GM19467 (cell line): ENCODE data around the gene RPS6KB1.
A peak's percentile ranks its signal among the peaks of the same experiment; 100 is the strongest.
"Not testable (repeated sequence)": the region's sequence is repeated elsewhere in the genome, so short reads cannot be mapped to it uniquely, and the experiment has no call there.

Experiments
- ATAC-seq: cut with Tn5 transposase; IDR thresholded peaks from one replicate; pipeline ENCODE4 v1.9.1; 2021; ENCODE audit warnings: mild to moderate bottlenecking, moderate library complexity; ENCODE audit not compliant: unreplicated experiment

The RPS6KB1 gene

DNA sequence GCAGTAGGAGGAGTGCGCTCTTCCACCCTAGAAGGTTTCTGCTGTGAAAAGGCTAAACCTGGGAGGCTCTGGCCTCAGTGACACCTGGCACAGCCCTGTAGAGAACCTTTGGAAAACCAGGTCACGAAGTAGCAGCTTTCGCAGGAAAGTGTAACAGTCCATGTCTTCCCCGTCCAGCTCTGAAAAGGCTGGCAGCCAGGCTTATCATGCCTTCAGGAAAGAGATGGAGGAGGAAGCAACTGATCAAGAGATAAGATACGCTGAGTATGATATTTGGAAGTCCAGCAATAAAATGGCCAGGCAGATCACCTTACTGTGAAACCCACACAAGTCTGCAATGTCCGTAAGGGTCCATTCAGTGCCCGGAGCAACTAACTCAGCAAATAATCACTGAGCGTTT lies 22.4 kb upstream of the RPS6KB1 start:
- ATAC-seq: no peak

DNA sequence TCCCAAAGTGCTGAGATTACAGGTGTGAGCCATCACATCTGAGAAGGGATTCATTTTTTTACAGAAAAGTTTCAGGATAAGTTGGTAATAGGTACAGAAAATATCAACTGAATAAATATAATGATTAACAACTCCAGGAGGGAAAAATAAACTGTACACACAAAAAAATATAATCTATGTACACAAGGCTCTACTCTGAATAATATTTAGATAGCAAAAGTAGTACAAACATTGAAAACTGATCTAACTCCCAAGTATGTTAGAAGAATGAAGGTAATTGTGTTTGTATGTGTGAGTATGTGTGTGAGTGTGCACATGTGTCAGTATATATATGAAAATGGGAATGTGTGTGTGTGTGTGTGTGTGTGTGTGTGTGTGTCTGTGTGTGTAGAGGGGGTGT lies 20.6 kb upstream of the RPS6KB1 start:
- no peak for ATAC-seq

DNA sequence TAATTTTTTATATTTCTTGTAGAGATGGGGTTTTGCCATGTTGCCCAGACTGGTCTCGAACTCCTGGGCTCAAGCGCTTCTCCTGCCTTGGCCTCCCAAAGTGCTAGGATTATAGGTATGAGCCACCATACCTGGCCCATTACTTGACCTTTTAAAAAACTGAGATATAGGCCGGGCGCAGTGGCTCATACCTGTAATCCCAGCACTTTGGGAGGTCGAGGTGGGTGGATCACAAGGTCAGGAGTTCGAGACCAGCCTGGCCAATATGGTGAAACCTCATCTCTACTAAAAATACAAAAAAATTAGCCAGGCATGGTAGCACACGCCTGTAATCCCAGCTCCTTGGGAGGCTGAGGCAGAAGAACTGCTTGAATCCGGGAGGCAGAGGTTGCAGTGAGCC lies 19.5 kb upstream of the RPS6KB1 start:
- not testable (repeated sequence) for ATAC-seq

GRCh38 chr17:59874376-59874775 lies 18.5 kb upstream of the RPS6KB1 start:
- no peak for ATAC-seq

GRCh38 chr17:59876107-59876506 lies 16.8 kb upstream of the RPS6KB1 start:
- no peak for ATAC-seq

DNA sequence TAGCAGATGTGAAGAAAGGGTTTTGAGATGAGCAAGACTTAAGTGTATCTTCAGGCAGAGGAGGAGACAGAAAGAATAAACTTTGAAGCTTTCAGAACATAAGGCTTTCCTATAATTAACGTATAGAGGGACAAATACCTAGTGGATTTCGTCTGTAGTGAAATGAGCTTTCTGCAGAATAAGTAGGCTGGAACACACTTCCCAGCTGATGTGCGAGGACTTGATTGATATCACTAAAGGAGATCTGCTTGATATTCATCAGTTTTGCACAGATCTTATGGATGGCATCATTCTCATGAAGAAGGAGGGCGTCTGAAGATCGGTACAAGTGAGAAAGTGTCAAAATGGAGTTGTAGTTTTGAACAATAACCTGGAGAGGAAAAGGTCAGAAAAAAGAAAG lies 15.0 kb upstream of the RPS6KB1 start:
- ATAC-seq: no peak

DNA sequence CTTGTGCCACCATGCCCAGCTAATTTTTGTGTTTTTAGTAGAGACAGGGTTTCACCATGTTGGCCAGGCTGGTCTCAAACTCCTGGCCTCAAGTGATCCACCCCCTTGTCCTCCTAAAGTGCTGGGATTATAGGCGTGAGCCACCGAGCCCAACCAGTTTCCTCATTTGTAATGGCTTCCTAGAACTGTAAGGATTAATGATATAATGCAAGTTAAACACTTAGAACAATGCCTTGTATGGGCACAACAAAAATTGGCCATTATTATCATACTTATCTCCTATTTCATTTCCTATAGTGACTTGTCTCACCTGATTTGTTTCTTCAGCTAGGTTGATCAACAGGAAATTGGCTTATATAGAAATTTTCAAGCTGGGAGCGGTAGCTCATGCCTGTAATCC lies 14.3 kb upstream of the RPS6KB1 start:
- no peak for ATAC-seq

GRCh38 chr17:59884861-59885260 lies 8.1 kb upstream of the RPS6KB1 start:
- ATAC-seq: no peak

- no peak for ATAC-seq
Measured at GRCh38 chr17:59888145-59888750, 4.7 kb upstream of the RPS6KB1 start.

DNA sequence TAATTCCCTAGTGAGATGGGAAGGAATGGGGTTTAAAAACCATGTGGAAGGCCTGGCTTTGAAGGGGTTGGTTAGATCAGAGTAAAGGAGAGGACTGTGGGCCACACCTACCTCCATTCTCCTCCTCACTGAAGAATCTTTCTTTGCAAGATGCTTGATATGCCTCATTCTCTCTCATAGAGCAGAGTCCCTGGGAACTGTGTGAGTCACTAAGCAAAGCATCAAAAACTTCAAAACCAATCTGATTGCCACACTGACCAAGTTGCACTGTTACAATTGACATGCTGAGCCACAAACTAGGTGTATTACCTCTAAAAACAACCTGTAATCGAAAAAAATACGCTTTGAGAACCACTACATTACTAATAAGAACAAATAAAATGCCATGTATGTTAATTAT lies 2.2 kb upstream of the RPS6KB1 start:
- ATAC-seq: no peak

DNA sequence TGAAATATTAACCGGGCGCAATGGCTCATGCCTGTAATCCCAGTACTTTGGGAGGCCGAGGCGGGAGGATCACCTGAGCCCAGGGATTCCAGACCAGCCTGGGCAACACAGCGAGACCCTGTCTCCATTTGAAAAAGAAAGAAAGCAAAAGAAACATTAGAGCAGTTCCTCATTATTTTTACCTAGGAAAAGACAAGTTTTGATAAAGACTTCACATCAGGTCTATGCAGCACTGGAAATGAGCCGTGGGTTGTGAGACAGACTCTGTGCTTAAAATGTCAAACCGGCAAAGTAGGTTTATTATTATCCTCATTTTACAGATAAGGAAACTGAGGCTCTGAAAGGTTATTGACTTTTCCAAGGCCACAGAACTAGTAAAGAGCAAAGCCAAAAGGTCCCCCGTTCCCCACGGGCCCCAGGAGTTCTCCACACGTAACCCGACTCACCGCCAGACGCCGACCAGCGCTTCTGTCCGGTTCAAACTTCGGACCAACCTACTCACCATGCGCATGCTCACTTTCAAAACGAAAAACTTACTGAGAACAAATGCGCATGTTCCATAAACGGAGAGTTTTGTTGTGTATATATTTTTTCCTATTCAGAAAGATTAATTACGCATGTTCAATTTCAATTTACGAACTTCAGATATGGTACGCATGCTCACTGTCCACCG lies 534 bp upstream of the RPS6KB1 start:
- peak; percentile 54 for ATAC-seq

- ATAC-seq: no peak
Measured at GRCh38 chr17:59893676-59894100, 767 bp downstream of the RPS6KB1 start.

- no peak for ATAC-seq
Measured at GRCh38 chr17:59897090-59897489, 4.2 kb downstream of the RPS6KB1 start.

GRCh38 chr17:59899099-59899498 lies 6.2 kb downstream of the RPS6KB1 start:
- ATAC-seq: no peak

GRCh38 chr17:59901604-59902003 lies 8.7 kb downstream of the RPS6KB1 start:
- ATAC-seq: no peak

GRCh38 chr17:59903455-59903854 lies 10.5 kb downstream of the RPS6KB1 start:
- ATAC-seq: no peak

DNA sequence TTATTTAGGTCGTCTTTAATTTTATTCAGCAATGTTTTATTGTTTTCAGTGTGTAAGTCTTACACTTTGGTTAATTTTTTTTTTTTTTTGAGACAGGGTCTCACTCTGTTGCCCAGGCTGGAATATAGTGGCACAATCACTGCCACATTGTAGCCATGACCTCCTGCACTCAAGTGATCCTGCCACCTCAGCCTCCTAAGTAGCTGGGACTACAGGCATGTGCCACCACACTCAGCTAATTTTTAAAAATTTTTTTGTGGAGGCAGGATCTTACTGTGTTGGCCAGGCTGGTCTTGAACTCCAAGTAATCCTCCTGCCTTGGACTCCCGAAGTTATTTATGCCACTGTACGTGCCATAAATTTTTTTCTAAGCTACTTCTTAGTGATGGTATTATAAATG lies 14.5 kb downstream of the RPS6KB1 start:
- ATAC-seq: no peak

- ATAC-seq: no peak
Measured at GRCh38 chr17:59914274-59914854, 21.4 kb downstream of the RPS6KB1 start.

GRCh38 chr17:59916446-59916845 lies 23.5 kb downstream of the RPS6KB1 start:
- no peak for ATAC-seq

DNA sequence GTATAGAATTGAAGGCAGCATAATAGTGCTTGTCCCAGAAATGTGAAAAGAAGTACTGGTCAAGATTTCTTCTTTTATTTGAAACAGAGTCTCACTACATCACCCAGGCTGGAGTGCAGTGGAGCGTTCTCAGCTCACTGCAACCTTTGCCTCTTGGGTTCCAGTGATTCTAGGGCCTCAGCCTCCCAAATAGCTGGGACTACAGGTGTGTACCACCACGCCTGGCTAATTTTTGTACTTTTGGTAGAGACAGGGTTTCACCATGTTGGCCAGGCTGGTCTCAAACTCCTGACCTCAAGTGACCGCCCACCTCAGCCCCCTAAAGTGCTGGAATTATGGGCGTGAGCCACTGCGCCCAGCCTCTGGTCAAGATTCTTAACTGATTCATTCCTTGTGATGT lies 27.7 kb downstream of the RPS6KB1 start:
- not testable (repeated sequence) for ATAC-seq

DNA sequence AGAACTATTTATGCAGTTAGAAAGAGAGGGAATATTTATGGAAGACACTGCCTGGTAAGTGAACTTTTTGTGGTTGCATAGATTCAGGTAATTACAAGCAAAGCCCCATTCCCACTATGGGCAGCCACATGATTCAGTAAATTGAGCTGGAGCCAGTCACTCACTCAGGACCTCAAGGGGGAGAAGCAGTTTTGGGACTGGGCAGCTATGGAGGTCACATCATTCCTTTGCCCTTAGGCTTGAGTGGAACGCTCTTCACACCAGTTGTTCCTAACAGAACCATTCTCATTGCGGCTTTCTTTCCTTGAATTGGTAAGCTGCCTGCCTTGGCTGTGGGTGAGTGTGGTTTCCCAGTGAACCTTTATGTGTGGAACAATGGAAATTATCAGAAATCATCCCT lies 37.2 kb downstream of the RPS6KB1 start:
- not testable (repeated sequence) for ATAC-seq

DNA sequence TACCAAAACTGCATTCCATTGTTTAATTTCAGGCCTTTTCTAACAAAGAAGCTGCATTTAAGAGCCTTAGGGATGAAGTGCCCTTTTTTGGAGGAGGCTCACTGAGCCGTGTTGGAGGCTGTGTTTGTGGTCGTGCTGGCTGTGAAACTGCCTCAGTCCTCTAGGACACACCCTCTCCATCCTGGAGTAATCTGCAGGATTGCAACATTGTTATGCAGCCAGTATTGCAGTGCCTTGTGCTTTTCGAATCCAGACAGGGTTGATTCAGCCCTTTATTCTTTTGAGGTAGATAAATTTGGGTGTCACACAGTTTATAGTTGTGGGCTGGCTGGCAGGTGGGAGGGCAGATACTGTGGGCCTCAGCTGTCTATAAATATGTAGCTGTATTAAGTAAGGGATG lies 37.8 kb downstream of the RPS6KB1 start:
- not testable (repeated sequence) for ATAC-seq
